Liver (tissue), 3 donors: Measurements from ENCODE around the gene FSCN2.

Experiments
- ATF3 ChIP-seq: IDR thresholded peaks from 2 replicates; pipeline ENCODE4 v1.6.1; 2016; ENCODE audit warnings: antibody characterized with exemption
- FOXA1 ChIP-seq: IDR thresholded peaks from 2 replicates; pipeline ENCODE4 v1.6.1; 2016; ENCODE audit warnings: antibody characterized with exemption
- HNF4G ChIP-seq: IDR thresholded peaks from 2 replicates; pipeline ENCODE4 v1.6.1; 2016; ENCODE audit warnings: antibody characterized with exemption
- JUND ChIP-seq, 2 donors: IDR thresholded peaks; 2 replicates each; pipeline ENCODE4 v1.6.1; 2016; ENCODE audit warnings: antibody characterized with exemption in 2 of 2
- MAX ChIP-seq: IDR thresholded peaks from 2 replicates; pipeline ENCODE4 v1.6.1; 2016; ENCODE audit warnings: antibody characterized with exemption
- RAD21 ChIP-seq, 2 donors: IDR thresholded peaks; 2 replicates each; pipeline ENCODE4 v1.6.1; 2016; ENCODE audit warnings: antibody characterized with exemption in 2 of 2, mild to moderate bottlenecking in 2 of 2
- REST ChIP-seq: IDR thresholded peaks from 2 replicates; pipeline ENCODE4 v1.6.1; 2016; ENCODE audit warnings: antibody characterized with exemption, mild to moderate bottlenecking
- TAF1 ChIP-seq: conservative IDR thresholded peaks from 2 replicates; pipeline ENCODE4 v1.6.1; 2016; ENCODE audit warnings: antibody characterized with exemption, mild to moderate bottlenecking
- YY1 ChIP-seq: IDR thresholded peaks from 2 replicates; pipeline ENCODE4 v1.6.1; 2016; ENCODE audit warnings: antibody characterized with exemption, mild to moderate bottlenecking
- ZBTB33 ChIP-seq: IDR thresholded peaks from 2 replicates; pipeline ENCODE4 v1.6.1; 2016; ENCODE audit warnings: antibody characterized with exemption
- TF ChIP-seq, protein P1 (sequence below): fragments of 150-350 bp; IDR thresholded peaks from 2 replicates; pipeline ENCODE4 v1.5.1; 2017; ENCODE audit warnings: improper control_type of control experiment, low read depth, low read length; ENCODE audit not compliant: missing input control
- donor health status: healthy.
- donor health status: healthy.

DNA sequence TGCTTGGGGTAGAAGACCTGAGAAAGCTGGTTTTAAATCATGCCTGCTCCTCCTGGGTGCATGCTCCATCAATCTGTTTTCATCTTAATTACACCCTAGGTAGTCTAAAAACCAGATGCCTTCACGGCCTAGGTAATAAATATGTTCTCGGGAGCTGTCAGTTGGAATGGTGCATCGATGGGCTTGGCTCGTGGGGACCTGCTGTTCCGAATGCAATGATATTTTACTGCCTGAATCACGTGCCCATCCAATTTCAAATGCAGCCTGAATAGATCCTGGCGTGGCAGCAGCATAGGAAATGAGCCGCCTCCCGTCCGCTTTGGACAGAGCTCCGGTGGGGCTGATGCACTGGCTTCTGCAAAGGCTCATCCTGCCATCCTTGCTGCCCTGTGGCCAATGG lies 42.8 kb downstream of the FSCN2 start:
- TF ChIP-seq, protein P1, sequence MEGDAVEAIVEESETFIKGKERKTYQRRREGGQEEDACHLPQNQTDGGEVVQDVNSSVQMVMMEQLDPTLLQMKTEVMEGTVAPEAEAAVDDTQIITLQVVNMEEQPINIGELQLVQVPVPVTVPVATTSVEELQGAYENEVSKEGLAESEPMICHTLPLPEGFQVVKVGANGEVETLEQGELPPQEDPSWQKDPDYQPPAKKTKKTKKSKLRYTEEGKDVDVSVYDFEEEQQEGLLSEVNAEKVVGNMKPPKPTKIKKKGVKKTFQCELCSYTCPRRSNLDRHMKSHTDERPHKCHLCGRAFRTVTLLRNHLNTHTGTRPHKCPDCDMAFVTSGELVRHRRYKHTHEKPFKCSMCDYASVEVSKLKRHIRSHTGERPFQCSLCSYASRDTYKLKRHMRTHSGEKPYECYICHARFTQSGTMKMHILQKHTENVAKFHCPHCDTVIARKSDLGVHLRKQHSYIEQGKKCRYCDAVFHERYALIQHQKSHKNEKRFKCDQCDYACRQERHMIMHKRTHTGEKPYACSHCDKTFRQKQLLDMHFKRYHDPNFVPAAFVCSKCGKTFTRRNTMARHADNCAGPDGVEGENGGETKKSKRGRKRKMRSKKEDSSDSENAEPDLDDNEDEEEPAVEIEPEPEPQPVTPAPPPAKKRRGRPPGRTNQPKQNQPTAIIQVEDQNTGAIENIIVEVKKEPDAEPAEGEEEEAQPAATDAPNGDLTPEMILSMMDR = no peak
- no peak for TF ChIP-seq FOXA1
- TF ChIP-seq HNF4G = no peak
- TF ChIP-seq MAX = no peak
- no peak for TF ChIP-seq RAD21 (IDR thresholded peaks at IDR 0.05)
- no peak for TF ChIP-seq YY1
- TF ChIP-seq ATF3 = no peak
- TF ChIP-seq JUND (IDR thresholded peaks at IDR 0.05) = no peak
- TF ChIP-seq TAF1 = no peak
- no peak for TF ChIP-seq ZBTB33
- TF ChIP-seq REST = no peak
